ENCODE measurements around the gene FREM3. TPM values are rescaled to one million over a fixed set of nuclear protein-coding genes. Genes with fewer than 3 reads are reported as not detected.

The FREM3 gene
- total and polyA plus RNA-seq, 4 donors: 0.18 to 0.36 TPM; not detected in 2

DNA sequence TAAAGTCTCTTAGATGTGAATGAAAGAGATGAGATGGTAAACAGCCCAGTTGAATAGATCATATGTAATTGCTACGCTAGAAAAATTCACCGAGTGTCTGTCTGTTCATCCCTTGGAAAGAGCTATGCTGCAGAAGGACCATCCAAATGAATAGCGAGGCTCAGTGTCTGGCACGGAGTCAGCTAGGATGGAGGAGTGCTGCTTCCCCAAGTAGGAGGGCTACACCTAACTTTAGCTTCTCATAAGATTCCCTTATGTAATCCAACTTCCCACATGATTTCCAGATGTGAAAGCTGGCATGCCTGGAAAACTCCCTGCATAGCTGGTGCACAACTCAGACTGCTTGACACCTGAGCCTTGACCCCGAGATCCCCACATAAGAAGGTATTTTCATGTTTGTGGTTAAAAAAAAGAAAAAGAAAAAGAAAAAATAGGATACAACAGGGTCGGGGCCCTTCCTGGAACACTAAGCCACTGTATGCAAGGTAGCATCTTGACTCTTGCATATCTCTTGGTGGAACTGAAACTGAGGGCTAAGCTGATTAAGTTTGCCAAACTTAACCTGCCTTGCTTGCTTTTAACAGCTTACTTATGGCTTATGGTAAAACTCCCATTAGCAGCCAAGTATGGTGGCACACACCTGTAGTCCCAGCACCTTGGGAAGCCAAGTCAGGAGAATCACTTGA lies 82.3 kb downstream of the FREM3 start:
- no peak overlapping the region for H3K4me3 ChIP-seq (ENCODE audit: low read length in 2 of 2)
- WGBS, 2 donors: 92 to 96% methylated on average over 6 of the region's 6 CpGs
- intact Hi-C loops (cut with DNase I): no loop called here
- H3K9me3 ChIP-seq (ENCODE audit: control insufficient read depth, low read length): peaks cover 1% of the 10 kb centered on the region
- ATAC-seq (ENCODE audit: low FRiP score): no peak
- H3K27me3 ChIP-seq (ENCODE audit: control insufficient read depth in 1 of 2, insufficient read depth in 2 of 2, low read length in 1 of 2): no peaks in the 10 kb centered on the region
- no peak overlapping the region for H3K27ac ChIP-seq (ENCODE audit: low read depth in 1 of 2, low read length in 2 of 2)
- no peaks in the 10 kb centered on the region for H3K36me3 ChIP-seq (ENCODE audit: control insufficient read depth in 1 of 2, insufficient read depth in 2 of 2, low read length in 1 of 2)
- no peaks in the 10 kb centered on the region for H3K4me1 ChIP-seq (ENCODE audit: control insufficient read depth in 1 of 2, insufficient read depth in 2 of 2, low read length in 2 of 2)
- no peak for DNase-seq

DNA sequence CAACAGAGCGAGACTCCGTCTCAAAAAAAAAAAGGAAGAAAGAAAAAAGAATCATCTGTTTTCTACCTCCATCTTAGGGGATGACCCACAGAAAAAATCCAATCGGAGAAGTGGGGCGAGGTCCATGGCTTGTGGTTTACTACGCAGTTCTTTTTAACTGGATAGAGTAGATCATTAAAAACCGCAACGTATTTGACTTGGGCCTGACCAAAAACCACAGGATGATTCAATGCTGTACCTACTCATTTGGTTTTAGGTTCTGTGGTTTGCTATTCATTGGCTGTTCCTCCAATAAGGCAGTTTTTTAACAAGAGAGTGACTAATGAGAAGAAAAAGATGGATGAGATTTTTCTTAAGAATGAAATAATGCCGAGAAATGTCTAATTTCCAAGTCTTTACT lies 83.7 kb downstream of the FREM3 start:
- DNase-seq (no peak), ATAC-seq (ENCODE audit: low FRiP score) (no peak)
- intact Hi-C loops (cut with DNase I): no loop called here
- H3K4me1 ChIP-seq (ENCODE audit: control insufficient read depth in 1 of 2, insufficient read depth in 2 of 2, low read length in 2 of 2): no peaks in the 10 kb centered on the region
- no peak overlapping the region for H3K27ac ChIP-seq (ENCODE audit: low read depth in 1 of 2, low read length in 2 of 2)
- WGBS, 2 donors: 95% methylated on average over 8 of the region's 8 CpGs
- H3K4me3 ChIP-seq (ENCODE audit: low read length in 2 of 2): no peak overlapping the region
- no peaks in the 10 kb centered on the region for H3K27me3 ChIP-seq (ENCODE audit: control insufficient read depth in 1 of 2, insufficient read depth in 2 of 2, low read length in 1 of 2)
- H3K9me3 ChIP-seq (ENCODE audit: control insufficient read depth, low read length): peaks cover 1% of the 10 kb centered on the region
- no peaks in the 10 kb centered on the region for H3K36me3 ChIP-seq (ENCODE audit: control insufficient read depth in 1 of 2, insufficient read depth in 2 of 2, low read length in 1 of 2)

DNA sequence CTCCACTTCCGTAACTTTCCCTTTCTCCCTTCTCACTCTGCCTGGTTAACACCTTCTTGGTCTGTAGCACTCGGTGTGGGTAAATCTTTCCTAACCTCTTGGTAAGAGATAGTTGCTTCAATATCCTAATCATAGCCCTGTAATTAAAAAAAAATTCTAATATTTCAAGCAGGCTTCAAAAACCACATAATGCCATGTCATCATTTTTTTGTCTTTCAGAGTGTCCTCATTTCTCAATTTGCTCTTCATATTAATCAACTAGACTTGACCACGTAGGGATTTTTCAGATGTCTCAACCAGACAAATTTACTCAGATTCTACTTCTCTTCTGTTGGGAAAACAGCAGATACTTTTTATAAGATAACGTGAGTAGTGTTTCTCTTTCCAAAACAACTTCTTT lies 91.0 kb downstream of the FREM3 start:
- 77 to 79% methylated on average over 4 of the region's 4 CpGs for WGBS, 2 donors
- Histone ChIP-seq H3K27ac (ENCODE audit: low read depth in 1 of 2, low read length in 2 of 2) (no peak overlapping the region), H3K36me3 (ENCODE audit: control insufficient read depth in 1 of 2, insufficient read depth in 2 of 2, low read length in 1 of 2) (no peaks in the 10 kb centered on the region), H3K4me3 (ENCODE audit: low read length in 2 of 2) (no peak overlapping the region), H3K27me3 (ENCODE audit: control insufficient read depth in 1 of 2, insufficient read depth in 2 of 2, low read length in 1 of 2) (no peaks in the 10 kb centered on the region), H3K9me3 (ENCODE audit: control insufficient read depth, low read length) (no peaks in the 10 kb centered on the region), H3K4me1 (ENCODE audit: control insufficient read depth in 1 of 2, insufficient read depth in 2 of 2, low read length in 2 of 2) (no peaks in the 10 kb centered on the region)
- no peak for ATAC-seq (ENCODE audit: low FRiP score)
- DNase-seq: no peak
- intact Hi-C loops (cut with DNase I): no loop called here

DNA sequence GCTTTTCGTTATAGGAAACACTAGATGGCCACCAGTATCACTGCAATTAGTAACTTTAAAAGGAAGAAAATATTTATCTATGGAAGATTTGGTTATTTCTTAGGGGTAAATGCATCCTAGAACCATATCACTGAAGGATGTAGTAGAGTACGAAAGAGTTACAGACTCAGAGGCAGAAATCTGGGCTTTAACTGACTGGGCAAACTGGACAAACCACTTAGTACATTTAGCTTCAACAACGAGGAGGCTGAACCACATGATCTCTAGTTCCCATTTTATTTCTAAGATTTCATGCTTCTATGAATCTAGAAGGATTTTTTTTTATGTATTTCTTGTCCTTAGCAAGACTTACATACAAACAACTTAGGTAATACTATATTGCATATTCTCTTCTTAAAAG lies 94.0 kb downstream of the FREM3 start:
- Histone ChIP-seq H3K27me3 (ENCODE audit: control insufficient read depth in 1 of 2, insufficient read depth in 2 of 2, low read length in 1 of 2) (no peaks in the 10 kb centered on the region), H3K9me3 (ENCODE audit: control insufficient read depth, low read length) (no peaks in the 10 kb centered on the region), H3K4me3 (ENCODE audit: low read length in 2 of 2) (no peak overlapping the region), H3K36me3 (ENCODE audit: control insufficient read depth in 1 of 2, insufficient read depth in 2 of 2, low read length in 1 of 2) (no peaks in the 10 kb centered on the region), H3K27ac (ENCODE audit: low read depth in 1 of 2, low read length in 2 of 2) (no peak overlapping the region), H3K4me1 (ENCODE audit: control insufficient read depth in 1 of 2, insufficient read depth in 2 of 2, low read length in 2 of 2) (no peaks in the 10 kb centered on the region)
- intact Hi-C loops (cut with DNase I): no loop called here
- DNase-seq (no peak), ATAC-seq (ENCODE audit: low FRiP score) (no peak)
- WGBS, 2 donors: 84 to 90% methylated on average over 3 of the region's 3 CpGs

DNA sequence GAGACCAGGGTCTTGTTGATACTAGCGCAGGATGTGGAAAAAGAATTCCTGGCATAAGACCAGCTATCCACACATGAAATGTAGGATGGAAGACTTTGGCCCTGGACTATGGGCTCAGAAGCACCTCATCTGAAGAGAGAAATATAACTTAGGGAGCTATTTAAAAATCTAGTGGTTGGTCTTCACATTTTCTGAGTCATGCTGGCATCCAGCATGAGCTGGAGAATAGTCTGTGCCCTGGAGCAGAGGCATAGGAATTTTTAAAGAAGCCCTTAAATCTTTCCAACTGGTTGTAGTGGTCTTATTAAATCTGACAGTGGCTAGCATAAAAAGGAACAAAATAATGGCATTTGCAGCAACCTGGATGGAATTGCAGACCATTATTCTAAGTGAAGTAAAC lies 100.6 kb downstream of the FREM3 start:
- intact Hi-C loops (cut with DNase I): no loop called here
- WGBS, 2 donors: 76 to 77% methylated on average over 1 of the region's 1 CpG
- H3K4me1 ChIP-seq (ENCODE audit: control insufficient read depth in 1 of 2, insufficient read depth in 2 of 2, low read length in 2 of 2): no peaks in the 10 kb centered on the region
- no peak overlapping the region for H3K4me3 ChIP-seq (ENCODE audit: low read length in 2 of 2)
- ATAC-seq (ENCODE audit: low FRiP score) (no peak), DNase-seq (no peak)
- H3K27me3 ChIP-seq (ENCODE audit: control insufficient read depth in 1 of 2, insufficient read depth in 2 of 2, low read length in 1 of 2): no peaks in the 10 kb centered on the region
- no peaks in the 10 kb centered on the region for H3K9me3 ChIP-seq (ENCODE audit: control insufficient read depth, low read length)
- no peaks in the 10 kb centered on the region for H3K36me3 ChIP-seq (ENCODE audit: control insufficient read depth in 1 of 2, insufficient read depth in 2 of 2, low read length in 1 of 2)
- H3K27ac ChIP-seq (ENCODE audit: low read depth in 1 of 2, low read length in 2 of 2): peak overlapping the region in 1 of 2 donors; percentile 28

DNA sequence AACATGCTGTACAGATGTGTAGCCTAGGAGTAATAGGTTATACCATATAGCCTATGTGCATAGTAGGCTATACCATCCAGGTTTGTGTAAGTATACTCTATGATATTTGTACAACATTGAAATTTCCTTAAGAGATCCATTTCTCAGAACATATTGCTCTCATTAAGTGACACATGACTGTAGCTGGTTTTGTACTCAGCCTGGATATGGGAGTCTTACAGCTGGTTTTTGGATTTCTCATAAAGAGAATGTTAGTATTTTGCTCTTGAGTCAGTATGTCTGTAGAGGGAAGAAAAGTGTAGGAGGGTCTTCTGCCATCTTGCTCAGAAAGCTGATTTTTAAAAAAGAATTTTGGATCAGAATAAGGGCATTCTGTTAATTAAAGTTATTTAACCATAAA lies 101.7 kb downstream of the FREM3 start:
- no peak overlapping the region for H3K27ac ChIP-seq (ENCODE audit: low read depth in 1 of 2, low read length in 2 of 2)
- H3K4me1 ChIP-seq (ENCODE audit: control insufficient read depth in 1 of 2, insufficient read depth in 2 of 2, low read length in 2 of 2): no peaks in the 10 kb centered on the region
- ATAC-seq (ENCODE audit: low FRiP score): no peak
- DNase-seq: no peak
- no peaks in the 10 kb centered on the region for H3K27me3 ChIP-seq (ENCODE audit: control insufficient read depth in 1 of 2, insufficient read depth in 2 of 2, low read length in 1 of 2)
- H3K9me3 ChIP-seq (ENCODE audit: control insufficient read depth, low read length): no peaks in the 10 kb centered on the region
- no peaks in the 10 kb centered on the region for H3K36me3 ChIP-seq (ENCODE audit: control insufficient read depth in 1 of 2, insufficient read depth in 2 of 2, low read length in 1 of 2)
- intact Hi-C loops (cut with DNase I): no loop called here
- H3K4me3 ChIP-seq (ENCODE audit: low read length in 2 of 2): no peak overlapping the region

DNA sequence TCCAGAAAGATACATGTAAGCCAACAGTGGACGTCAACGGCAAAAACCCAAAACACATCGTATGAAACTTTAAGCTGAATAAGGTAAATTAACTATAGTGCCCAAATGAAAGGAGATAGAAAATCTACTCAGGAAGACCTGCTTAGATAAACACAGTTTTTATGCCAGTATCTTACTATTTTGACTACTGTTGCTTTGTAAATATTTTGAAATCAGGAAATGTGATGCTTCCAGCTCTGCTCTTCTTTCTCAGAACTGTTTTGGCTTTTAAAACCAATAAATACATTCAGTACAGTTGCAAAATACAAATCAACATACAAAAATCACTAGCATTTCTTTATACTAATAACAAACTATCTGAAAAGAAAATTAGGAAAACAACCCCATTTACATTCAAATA lies 103.2 kb downstream of the FREM3 start:
- intact Hi-C loops (cut with DNase I): no loop called here
- no peaks in the 10 kb centered on the region for H3K36me3 ChIP-seq (ENCODE audit: control insufficient read depth in 1 of 2, insufficient read depth in 2 of 2, low read length in 1 of 2)
- WGBS, 2 donors: 94 to 96% methylated on average over 3 of the region's 3 CpGs
- no peak overlapping the region for H3K27ac ChIP-seq (ENCODE audit: low read depth in 1 of 2, low read length in 2 of 2)
- H3K27me3 ChIP-seq (ENCODE audit: control insufficient read depth in 1 of 2, insufficient read depth in 2 of 2, low read length in 1 of 2): no peaks in the 10 kb centered on the region
- H3K9me3 ChIP-seq (ENCODE audit: control insufficient read depth, low read length): no peaks in the 10 kb centered on the region
- ATAC-seq (ENCODE audit: low FRiP score) (no peak), DNase-seq (no peak)
- no peak overlapping the region for H3K4me3 ChIP-seq (ENCODE audit: low read length in 2 of 2)
- H3K4me1 ChIP-seq (ENCODE audit: control insufficient read depth in 1 of 2, insufficient read depth in 2 of 2, low read length in 2 of 2): no peaks in the 10 kb centered on the region

DNA sequence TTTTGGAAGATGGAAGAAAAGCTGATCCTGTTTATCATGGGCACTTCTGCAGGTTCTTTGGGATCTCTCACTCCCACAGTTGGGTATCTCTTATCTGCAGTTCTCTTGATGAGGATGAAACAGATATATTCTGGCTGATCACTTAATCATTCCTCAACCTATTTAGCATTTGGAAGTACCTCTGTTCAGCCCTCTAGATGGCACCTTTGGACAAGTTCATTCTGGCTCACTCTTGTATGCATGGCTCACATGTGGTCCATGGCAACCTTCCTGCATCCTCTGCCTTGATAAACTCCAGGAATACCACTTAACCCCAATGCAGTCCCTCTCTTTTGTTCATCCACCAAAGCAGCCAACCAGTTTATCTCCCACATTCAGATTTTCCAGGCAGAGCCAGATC lies 112.8 kb downstream of the FREM3 start:
- Histone ChIP-seq H3K27me3 (ENCODE audit: control insufficient read depth in 1 of 2, insufficient read depth in 2 of 2, low read length in 1 of 2) (no peaks in the 10 kb centered on the region), H3K4me1 (ENCODE audit: control insufficient read depth in 1 of 2, insufficient read depth in 2 of 2, low read length in 2 of 2) (peaks cover 4 to 5% of the 10 kb centered on the region in 2 donors), H3K9me3 (ENCODE audit: control insufficient read depth, low read length) (no peaks in the 10 kb centered on the region), H3K36me3 (ENCODE audit: control insufficient read depth in 1 of 2, insufficient read depth in 2 of 2, low read length in 1 of 2) (no peaks in the 10 kb centered on the region), H3K4me3 (ENCODE audit: low read length in 2 of 2) (no peak overlapping the region), H3K27ac (ENCODE audit: low read depth in 1 of 2, low read length in 2 of 2) (no peak overlapping the region)
- ATAC-seq (ENCODE audit: low FRiP score) (no peak), DNase-seq (no peak)
- intact Hi-C loops (cut with DNase I): no loop called here

DNA sequence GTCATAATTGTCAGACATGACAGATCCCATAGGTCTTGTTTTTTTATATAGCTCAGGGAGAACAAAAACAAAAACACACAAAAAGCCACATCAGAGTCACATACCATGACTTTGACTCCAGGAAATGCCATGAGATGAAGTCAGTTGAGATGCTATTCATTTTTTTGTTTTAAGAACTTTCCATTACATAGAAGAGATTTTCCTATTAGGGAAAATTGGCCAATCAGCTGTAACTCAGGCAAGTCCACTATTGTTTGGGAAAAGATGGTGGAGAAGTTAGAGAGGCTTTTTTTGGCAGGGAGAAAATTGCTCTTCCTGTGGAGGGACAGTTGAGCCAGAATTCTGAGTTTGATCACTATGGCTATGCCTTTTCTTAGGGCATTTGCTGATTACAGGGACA lies 114.4 kb downstream of the FREM3 start:
- Histone ChIP-seq H3K27me3 (ENCODE audit: control insufficient read depth in 1 of 2, insufficient read depth in 2 of 2, low read length in 1 of 2) (no peaks in the 10 kb centered on the region), H3K9me3 (ENCODE audit: control insufficient read depth, low read length) (peaks cover 2% of the 10 kb centered on the region), H3K4me3 (ENCODE audit: low read length in 2 of 2) (no peak overlapping the region), H3K4me1 (ENCODE audit: control insufficient read depth in 1 of 2, insufficient read depth in 2 of 2, low read length in 2 of 2) (peaks cover 4 to 5% of the 10 kb centered on the region in 2 donors), H3K27ac (ENCODE audit: low read depth in 1 of 2, low read length in 2 of 2) (peak overlapping the region; percentile 2 to 44), H3K36me3 (ENCODE audit: control insufficient read depth in 1 of 2, insufficient read depth in 2 of 2, low read length in 1 of 2) (peaks cover 0 to 1% of the 10 kb centered on the region in 2 donors)
- ATAC-seq (ENCODE audit: low FRiP score): no peak
- no peak for DNase-seq
- intact Hi-C loops (cut with DNase I): no loop called here
